HAP-1 (cell line): ENCODE measurements around the gene TARS3.
"Not testable (repeated sequence)": the region's sequence is repeated elsewhere in the genome, so short reads cannot be mapped to it uniquely, and the experiment has no call there.

Experiments
- DNase-seq, 2 experiments: peaks; one replicate each; pipeline ENCODE4 v3.0.0-alpha.2; 2016 to 2020; ENCODE audit warnings: low spot score in 2 of 2
- H3K27me3 ChIP-seq: fragments of 250-450 bp; sonication (Bioruptor Pico); 2 replicates; pipeline ENCODE4 v1.5.1; 2020; ENCODE audit warnings: low read depth, mild to moderate bottlenecking, moderate library complexity
- H3K36me3 ChIP-seq: fragments of 250-450 bp; sonication (Bioruptor Pico); replicated peaks from 2 replicates; pipeline ENCODE4 v1.5.1; 2020; ENCODE audit warnings: mild to moderate bottlenecking
- H3K4me1 ChIP-seq: fragments of 250-450 bp; sonication (Bioruptor Pico); 2 replicates; pipeline ENCODE4 v1.5.1; 2020; ENCODE audit warnings: mild to moderate bottlenecking
- H3K4me3 ChIP-seq: fragments of 250-450 bp; sonication (Bioruptor Pico); 2 replicates; pipeline ENCODE4 v1.5.1; 2020; ENCODE audit warnings: mild to moderate bottlenecking, moderate library complexity
- H3K9me3 ChIP-seq: fragments of 250-450 bp; sonication (Bioruptor Pico); 2 replicates; pipeline ENCODE4 v1.5.1; 2020; ENCODE audit warnings: mild to moderate bottlenecking, moderate library complexity
- in situ Hi-C: fragments of 300-500 bp; cut with MboI; formaldehyde crosslinking; loops from 3 replicates; pipeline ENCODE4 v1.14.3; 2020; ENCODE audit warnings: low sequenced_read_pairs, inconsistent platforms, mixed read lengths

Gene TARS3

DNA sequence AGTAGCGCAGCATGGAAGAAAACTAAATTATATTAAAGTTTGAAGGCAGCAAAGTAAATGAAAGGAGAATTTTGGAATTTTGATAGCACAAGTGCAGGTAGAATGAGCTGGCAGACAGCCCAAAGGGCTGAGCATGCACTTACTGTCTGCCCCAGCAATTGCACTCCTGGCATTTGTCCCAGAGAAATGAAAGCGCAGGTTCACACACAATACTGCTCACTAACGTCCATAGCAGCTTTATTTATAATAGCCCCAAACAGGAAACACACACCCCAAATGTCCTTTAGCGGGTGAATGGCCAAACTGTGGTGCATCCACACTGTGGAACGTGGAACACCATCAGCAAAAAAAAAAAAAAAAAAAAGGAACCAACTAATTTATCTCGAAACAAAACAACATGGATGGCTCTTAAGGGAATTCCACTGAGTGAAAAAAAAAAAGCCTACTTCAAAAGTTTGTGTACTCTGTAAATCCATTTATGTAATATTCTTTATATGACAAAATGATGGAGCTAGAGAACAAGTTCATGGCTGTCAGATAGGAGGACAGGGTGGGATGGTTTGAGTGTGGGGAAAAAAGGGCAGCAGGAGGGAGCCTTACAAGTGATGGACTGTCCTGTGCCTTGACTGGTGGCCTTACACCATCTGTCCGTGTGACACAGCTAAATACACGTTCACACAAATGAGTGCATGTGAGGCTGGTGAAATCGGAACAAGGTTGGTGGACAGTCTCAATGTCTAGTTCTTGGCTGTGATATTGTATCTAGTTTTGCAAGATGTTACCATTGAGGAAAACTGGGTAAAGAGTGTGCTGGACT is 66.1 kb downstream of the TARS3 start:
- no peak overlapping the region for H3K4me3 ChIP-seq
- no peak for DNase-seq
- no peaks in the 10 kb centered on the region for H3K27me3 ChIP-seq
- H3K9me3 ChIP-seq, result no peaks in the 10 kb centered on the region
- in situ Hi-C loops, result no loop called here
- H3K36me3 ChIP-seq, result no peaks in the 10 kb centered on the region
- H3K4me1 ChIP-seq, result peaks cover 9% of the 10 kb centered on the region; the same call in 1 of the 2 replicates

DNA sequence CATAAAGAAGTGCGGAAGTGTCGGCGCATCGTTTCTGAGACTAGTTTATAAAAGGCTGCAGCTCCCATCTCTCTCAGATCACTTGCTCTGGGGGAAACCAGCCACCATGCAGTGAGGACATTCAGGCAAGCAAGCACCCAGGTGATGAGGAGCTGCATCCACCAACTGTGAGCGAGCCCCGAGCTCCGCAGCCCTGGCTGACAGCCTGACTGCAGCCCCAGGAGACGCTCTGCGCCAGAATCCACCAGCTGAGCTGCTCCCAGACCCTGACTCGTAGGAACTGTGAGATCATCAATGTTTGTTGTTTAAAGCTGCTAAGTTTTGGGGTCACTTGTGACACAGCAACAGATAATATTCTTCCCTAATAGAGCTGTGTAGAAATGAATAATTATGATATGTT is 67.1 kb downstream of the TARS3 start:
- Histone ChIP-seq H3K9me3 (no peaks in the 10 kb centered on the region), H3K27me3 (no peaks in the 10 kb centered on the region), H3K4me1 (peaks cover 16% of the 10 kb centered on the region), H3K4me3 (no peak overlapping the region), H3K36me3 (no peaks in the 10 kb centered on the region)
- in situ Hi-C loops, result no loop called here
- DNase-seq, result no peak

DNA sequence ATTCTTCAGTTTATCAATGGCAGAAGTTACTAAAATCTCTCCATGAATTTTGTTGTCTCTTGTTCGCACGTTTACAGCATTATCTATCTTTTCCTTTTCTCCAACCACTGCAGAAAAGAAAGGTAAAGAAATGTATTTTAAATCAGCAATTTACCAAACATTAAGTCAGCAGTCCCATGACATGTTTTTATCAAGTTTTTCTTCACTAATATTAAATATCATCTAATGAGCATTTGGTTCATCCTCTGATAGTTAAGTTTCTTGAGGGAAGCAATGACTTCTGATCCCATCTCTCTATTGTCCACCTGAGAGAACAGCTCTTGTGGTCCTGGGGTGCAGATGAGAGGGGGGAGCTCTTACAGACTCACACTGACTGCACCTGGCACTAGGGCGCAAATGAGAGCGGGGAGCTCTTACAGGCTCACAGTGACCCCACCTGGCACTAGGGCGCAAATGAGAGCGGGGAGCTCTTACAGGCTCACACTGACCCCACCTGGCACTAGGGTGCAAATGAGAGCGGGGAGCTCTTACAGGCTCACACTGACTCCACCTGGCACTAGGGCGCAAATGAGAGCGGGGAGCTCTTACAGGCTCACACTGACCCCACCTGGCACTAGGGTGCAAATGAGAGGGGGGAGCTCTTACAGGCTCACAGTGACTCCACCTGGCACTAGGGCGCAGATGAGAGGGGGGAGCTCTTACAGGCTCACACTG is 69.5 kb downstream of the TARS3 start:
- DNase-seq, H3K27me3 ChIP-seq, H3K36me3 ChIP-seq, H3K4me3 ChIP-seq, H3K9me3 ChIP-seq, in situ Hi-C loops: not testable (repeated sequence)
- H3K4me1 ChIP-seq, result peaks cover 26% of the 10 kb centered on the region

DNA sequence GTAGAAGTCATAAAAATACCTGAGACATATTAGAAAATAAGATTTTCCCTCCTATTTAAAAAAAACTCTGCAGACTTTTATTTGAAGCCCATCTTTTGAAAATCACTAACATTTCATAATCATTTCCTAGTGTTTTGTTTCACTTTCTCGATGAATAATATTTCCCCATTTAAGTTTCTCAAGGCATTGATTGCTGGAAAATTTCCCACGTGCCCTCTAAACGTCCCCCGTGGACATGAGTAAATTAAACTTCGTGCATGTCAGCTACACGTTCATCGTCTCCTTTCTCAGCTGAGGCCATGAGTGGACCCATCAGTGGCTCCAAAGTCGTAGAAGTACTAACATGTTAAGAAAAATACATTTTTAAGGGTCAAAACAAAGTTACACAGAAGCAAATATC is 70.1 kb downstream of the TARS3 start:
- peaks cover 29% of the 10 kb centered on the region for H3K4me1 ChIP-seq
- H3K36me3 ChIP-seq, result peaks cover 6% of the 10 kb centered on the region
- DNase-seq, result no peak
- no peaks in the 10 kb centered on the region for H3K27me3 ChIP-seq
- H3K4me3 ChIP-seq, result no peak overlapping the region
- in situ Hi-C loops, result no loop called here
- no peaks in the 10 kb centered on the region for H3K9me3 ChIP-seq

DNA sequence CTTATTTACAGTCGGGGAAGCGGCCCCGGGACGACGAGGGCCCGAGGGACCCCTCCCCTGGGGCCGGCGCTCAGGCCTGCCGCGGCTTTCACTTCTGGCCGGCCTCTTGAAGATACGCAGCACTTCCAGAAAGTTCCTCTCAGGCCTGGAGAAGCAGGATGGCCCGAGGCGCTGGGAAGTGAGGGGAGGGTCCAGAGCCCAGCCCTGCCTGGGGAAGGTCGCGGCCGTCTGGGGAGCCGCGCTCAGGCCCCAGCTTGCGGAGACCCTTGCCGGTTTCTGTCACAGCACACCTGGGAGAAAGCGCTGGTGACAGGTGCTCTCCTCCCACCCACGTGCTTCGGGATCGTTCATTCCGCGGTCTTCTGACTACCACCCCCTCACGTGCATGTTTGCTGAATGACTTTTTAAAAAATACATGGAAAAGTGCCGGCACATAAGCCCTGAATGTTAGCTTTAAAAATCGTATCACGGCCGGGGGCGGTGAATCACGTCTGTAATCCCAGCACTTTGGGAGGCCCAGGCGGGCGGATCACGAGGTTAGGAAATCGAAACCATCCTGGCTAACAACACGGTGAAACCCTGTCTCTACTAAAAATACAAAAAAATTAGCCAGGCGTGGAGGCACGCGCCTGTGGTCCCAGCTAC is 71.4 kb downstream of the TARS3 start:
- Histone ChIP-seq H3K4me1 (peaks cover 29% of the 10 kb centered on the region), H3K4me3 (peak overlapping the region; percentile 64), H3K27me3 (no peaks in the 10 kb centered on the region), H3K36me3 (peaks cover 19% of the 10 kb centered on the region), H3K9me3 (no peaks in the 10 kb centered on the region)
- in situ Hi-C loops, result no loop called here
- no peak for DNase-seq

DNA sequence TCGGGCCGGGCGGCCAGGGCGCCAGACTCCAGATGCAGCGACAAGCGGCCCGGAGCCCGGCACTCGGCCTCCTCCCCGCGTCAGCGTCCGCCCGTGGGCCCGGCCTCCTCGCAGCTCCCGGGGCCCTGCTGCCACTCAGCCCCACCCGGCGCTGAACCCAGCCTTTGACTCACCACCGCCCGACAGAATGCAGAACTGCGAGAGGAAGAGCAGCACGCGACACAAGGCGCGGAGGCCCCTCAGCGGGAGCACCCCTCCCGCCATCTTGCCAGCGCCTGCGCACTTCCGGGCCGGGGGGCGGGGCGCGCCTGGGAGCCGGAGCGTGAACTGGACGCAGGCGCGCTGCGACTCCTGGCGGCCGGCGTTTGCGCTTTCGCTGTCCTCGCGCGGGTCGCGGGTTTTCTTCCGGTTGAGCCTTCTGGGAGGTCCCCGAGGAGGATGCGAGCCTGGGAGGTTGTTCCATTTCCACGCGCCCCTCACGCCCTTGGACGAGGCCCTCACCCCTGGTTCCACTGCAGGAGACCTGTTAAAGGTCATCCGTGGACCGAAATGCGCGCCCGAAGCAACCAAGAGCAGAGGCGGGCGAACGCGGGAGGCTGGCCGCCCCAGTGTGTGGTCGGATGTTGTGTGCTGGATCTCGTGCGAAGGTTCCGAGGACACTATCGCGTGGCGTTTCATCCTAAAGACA is 72.0 kb downstream of the TARS3 start, which contains the start of gene TM2D3:
TM2D3 (minus strand) TSS at position 284 of the 688 bp plus-strand sequence; CDS start at position 264, 20 bp downstream.
- Histone ChIP-seq H3K27me3 (no peaks in the 10 kb centered on the region), H3K36me3 (peaks cover 25% of the 10 kb centered on the region), H3K4me1 (peaks cover 29% of the 10 kb centered on the region), H3K4me3 (peak within 1 kb of the TSS; percentile 64), H3K9me3 (no peaks in the 10 kb centered on the region)
- in situ Hi-C loops, result no loop called here
- DNase-seq, result peak; percentile 78 to 93

DNA sequence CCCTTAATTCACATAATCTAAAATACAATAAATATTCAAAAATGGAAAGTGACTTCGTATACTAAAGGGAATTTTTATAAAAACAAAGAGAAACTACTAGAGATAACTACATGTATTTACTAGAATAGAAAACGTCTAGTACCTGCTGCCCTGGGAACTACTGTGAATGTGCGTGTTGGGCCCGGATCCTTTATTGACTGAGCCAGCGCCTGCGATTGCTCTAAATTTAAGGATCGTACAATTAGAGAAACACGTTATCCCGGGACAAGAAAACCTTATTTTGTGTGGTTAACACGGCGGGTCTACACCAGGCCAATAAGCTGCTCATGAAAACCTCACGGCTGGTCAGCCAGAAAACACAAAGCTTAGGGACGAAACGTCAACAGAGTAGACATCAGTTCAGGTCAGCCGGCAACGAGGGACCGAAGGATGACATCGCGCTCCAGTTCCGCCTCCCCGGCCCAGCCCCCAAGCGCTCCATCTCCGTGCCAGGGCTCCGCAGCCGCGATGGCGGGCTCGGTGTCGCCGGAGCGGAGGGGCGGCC is 72.6 kb downstream of the TARS3 start:
- peak; percentile 32 to 52 for DNase-seq
- H3K4me3 ChIP-seq, result peak overlapping the region; percentile 64
- in situ Hi-C loops, result no loop called here
- peaks cover 31% of the 10 kb centered on the region for H3K36me3 ChIP-seq
- peaks cover 29% of the 10 kb centered on the region for H3K4me1 ChIP-seq
- no peaks in the 10 kb centered on the region for H3K9me3 ChIP-seq
- H3K27me3 ChIP-seq, result no peaks in the 10 kb centered on the region

DNA sequence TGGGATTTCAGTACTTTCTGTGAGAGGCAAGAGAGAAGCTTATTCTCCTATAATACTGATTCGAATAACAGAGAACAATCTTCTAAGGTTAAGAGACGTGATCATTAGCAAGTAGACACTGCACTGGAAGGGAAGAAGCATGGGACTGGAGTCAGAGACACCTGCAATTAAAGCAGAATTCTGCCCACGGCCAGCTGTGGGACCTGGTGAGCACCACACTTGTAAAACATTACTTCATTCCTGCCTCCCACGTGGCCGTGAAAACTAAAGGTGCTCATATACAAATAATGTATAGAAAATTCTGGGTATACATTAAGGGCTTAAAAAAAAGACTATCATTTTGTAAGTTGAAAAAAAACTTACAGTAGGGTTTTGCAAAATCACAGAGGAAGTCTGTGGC is 74.1 kb downstream of the TARS3 start:
- H3K27me3 ChIP-seq, result no peaks in the 10 kb centered on the region
- no peaks in the 10 kb centered on the region for H3K9me3 ChIP-seq
- no peak for DNase-seq
- in situ Hi-C loops, result no loop called here
- H3K4me1 ChIP-seq, result peaks cover 29% of the 10 kb centered on the region
- peaks cover 44% of the 10 kb centered on the region for H3K36me3 ChIP-seq
- peak overlapping the region; percentile 64 for H3K4me3 ChIP-seq

DNA sequence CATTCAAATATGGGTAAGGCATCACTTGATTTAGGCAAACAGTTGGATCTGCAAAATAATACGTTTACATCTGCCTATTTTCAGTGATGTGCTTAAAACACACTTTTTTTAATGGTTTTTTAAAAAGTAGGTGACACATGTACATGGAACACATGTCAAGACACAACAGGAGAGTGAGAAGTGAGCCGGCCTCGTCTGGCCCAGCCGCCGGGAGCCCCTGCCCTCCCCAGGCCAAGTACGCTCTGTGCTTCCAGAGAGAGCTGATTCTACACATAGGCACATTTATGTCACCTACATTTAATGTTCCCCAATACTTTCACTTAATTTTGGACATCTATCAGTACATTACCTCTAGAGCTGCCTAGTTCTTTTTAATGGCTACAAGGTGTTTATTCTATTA is 75.9 kb downstream of the TARS3 start:
- no peaks in the 10 kb centered on the region for H3K9me3 ChIP-seq
- in situ Hi-C loops, result no loop called here
- peaks cover 22% of the 10 kb centered on the region for H3K4me1 ChIP-seq
- DNase-seq, result no peak
- H3K27me3 ChIP-seq, result no peaks in the 10 kb centered on the region
- H3K4me3 ChIP-seq, result no peak overlapping the region
- peaks cover 55% of the 10 kb centered on the region for H3K36me3 ChIP-seq

DNA sequence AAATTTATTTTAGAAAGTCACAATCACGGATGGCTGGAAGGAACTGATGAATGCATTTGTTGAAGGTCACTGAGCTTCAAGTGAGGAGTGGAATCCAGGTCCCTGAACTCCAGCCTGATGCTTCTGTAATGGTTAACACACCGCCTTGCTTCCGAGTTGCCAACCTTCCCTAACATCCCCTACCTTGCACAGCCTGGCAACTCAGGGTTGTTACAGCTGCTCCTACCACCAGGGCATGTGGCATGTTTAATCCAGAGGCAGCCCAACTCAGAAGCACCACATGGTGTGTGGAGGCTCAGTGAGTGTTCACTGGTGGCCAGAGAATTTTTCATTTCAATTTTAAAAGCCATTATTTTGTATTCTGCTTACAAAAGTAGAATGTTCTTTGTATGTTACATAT is 77.0 kb downstream of the TARS3 start:
- peaks cover 55% of the 10 kb centered on the region for H3K36me3 ChIP-seq
- H3K9me3 ChIP-seq, result no peaks in the 10 kb centered on the region
- H3K27me3 ChIP-seq, result no peaks in the 10 kb centered on the region
- no peak for DNase-seq
- no peak overlapping the region for H3K4me3 ChIP-seq
- in situ Hi-C loops, result no loop called here
- peaks cover 13% of the 10 kb centered on the region for H3K4me1 ChIP-seq

DNA sequence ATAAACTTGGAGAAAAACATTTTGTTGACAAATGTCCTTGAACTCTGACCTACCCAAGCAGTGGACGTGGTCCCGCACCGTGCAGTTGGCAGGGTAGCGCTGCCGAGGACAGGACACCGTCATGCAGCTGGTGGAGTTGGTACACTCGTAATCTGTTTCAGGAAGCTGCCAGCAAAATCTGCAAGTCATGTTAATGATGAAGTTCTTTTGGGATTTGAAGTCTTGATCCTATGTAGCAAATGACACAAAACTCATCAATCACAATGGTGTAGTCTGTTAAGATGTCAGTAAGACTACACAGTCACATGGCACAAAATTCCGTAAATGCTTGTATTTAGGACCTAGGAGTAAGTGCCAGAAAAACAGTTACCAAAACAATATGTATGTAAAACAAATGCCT is 77.6 kb downstream of the TARS3 start:
- Histone ChIP-seq H3K4me3 (no peak overlapping the region), H3K4me1 (peaks cover 13% of the 10 kb centered on the region), H3K27me3 (no peaks in the 10 kb centered on the region), H3K9me3 (no peaks in the 10 kb centered on the region), H3K36me3 (peaks cover 55% of the 10 kb centered on the region)
- no peak for DNase-seq
- in situ Hi-C loops, result no loop called here

DNA sequence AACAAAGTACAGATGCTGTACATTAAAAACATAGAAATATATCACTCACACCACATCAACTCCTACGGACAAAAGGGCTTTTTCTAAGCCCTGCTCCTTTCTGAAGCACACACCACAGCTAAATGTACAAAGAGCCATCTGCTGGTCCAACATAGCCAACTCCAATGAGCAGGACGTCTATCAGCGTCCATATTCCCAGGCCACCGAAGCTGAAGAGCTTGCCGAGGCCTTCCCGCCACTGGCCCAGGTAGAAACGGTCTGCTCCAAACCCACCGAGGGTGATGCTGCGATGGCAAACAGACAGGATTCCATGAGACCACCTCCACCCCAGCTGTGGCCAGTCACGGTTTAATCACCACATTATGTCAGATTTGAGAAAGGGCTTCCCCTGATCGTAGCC is 81.9 kb downstream of the TARS3 start:
- no peak overlapping the region for H3K4me3 ChIP-seq
- H3K36me3 ChIP-seq, result peaks cover 45% of the 10 kb centered on the region
- no peaks in the 10 kb centered on the region for H3K9me3 ChIP-seq
- H3K27me3 ChIP-seq, result no peaks in the 10 kb centered on the region
- no peak for DNase-seq
- in situ Hi-C loops, result loop anchor here (5.0 kb wide), 1 partner anchor 345 kb away; the partner anchor contains the start of gene SNRPA1
- H3K4me1 ChIP-seq, result peaks cover 12% of the 10 kb centered on the region

DNA sequence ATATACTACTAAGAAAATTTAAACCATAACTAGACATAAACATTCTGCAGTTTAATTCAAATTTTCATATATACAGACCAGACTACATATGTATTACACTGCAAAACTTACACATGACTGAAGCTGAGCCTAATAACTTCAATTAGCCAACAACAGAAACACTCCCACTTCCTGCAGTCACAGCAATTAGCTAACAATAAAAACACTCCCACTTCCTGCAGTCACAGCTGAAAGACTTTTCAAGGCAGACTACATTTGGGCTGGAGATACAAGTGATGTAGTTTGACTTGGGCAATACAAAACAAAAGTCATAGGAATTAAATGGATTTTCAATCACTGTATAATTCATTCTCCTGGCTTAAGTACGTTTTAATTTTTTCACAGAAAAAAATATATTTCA is 82.4 kb downstream of the TARS3 start:
- in situ Hi-C loops, result loop anchor here (5.0 kb wide), 1 partner anchor 345 kb away; the partner anchor contains the start of gene SNRPA1
- Histone ChIP-seq H3K36me3 (peaks cover 40% of the 10 kb centered on the region), H3K9me3 (no peaks in the 10 kb centered on the region), H3K27me3 (no peaks in the 10 kb centered on the region), H3K4me1 (peaks cover 16% of the 10 kb centered on the region), H3K4me3 (no peak overlapping the region)
- DNase-seq, result no peak
